HG02623 (cell line): ENCODE measurements around the gene BPGM.

Source experiments
- ATAC-seq: cut with Tn5 transposase; IDR thresholded peaks from one replicate; pipeline ENCODE4 v1.9.1; 2021; ENCODE audit warnings: moderate library complexity; ENCODE audit not compliant: unreplicated experiment

Gene BPGM

GRCh38 chr7:134695321-134695860 is 48.7 kb downstream of the BPGM start:
- ATAC-seq = no peak

DNA sequence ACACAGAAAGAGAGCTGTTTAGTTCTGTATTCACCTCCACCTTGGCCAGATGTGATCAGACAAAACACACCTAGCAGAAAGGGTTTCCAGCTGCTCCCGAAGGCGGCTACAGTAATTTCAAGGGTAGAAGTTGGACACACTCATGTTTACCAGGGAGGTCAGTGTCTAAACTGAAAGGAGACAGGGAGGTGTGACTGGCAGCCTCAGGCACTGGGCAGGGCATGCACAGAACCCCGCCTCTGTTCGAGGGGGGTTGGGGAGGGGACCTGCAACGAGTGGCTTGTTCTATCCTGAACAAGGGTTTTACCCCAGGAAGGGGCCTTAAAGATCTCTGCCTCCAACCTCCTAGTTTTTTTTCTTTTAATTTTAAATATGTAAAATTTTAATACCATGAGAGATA is 49.6 kb downstream of the BPGM start:
- ATAC-seq = no peak

GRCh38 chr7:134697205-134697886 is 50.7 kb downstream of the BPGM start:
- no peak for ATAC-seq

DNA sequence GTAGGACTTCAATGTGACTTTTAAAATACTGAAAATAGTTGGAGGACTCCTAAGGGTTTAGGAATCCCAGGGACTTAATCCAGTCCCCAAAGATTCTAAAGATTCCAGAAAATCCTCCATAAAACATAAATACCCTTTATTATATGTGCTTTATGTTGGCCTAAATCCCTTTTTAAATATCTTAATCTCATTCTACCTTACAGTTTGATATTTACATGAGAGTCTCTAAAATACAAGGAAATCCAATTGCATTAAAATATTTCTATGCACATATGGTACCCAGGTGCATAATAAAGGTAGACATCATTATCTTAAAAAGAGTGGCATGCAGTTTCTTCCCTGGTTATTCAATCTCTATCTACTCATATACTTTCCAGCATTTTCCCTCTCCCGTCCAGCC is 51.8 kb downstream of the BPGM start:
- ATAC-seq = no peak

DNA sequence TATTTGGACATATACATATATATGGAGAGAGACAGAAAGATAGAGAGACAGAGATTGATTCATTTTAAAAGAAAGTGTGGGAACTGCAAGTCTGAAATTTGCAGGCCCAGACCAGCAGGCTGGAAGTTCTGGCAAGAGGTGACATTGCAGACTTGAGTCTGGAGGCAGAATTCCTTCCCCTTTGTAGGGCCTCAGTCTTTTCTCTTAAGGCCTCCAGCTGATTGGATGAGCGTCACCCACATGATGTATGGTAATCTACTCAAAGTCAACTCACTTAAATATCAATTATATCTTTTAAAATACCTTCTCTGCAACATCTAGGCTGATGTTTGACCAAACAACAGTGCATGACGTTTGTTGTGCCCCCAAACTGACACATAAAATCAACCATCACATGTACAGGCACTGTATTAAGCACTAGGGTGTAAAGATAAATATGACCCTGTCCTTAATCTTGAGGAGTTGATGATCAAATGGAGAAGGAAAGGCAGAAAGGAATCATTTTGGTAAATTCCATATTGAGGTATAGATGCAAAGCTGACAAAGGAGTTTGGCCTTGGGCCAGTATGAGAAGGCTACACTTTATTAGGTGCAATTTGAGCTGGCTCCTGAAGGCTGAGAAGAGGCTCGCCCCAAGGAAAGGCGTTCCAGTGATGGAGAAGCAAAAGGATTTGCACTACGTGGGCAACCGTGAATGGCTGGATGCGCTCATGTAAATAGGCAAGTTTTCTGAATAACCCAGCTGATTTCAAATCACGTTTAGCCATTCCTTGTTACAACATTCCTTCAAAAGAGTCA is 52.6 kb downstream of the BPGM start:
- ATAC-seq = no peak

DNA sequence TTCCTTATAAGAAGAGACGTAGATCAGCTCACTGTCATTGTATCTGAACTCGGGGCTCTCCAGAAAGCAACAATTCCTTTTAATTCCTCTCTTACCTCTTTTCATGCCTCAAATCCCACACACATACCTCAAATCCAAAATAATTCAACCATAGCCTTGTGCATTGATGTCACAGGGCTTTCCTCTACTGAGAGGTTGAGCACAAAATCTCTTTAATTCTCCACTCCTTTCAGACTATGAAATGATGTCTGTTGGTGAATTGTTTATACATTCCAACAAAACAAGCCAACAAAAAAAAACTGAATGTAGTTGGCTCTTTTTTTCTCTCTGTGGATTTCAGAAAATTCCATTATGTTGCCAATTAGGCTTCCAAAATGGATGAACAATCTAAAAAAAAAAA is 53.2 kb downstream of the BPGM start:
- ATAC-seq = no peak

GRCh38 chr7:134701272-134701671 is 54.6 kb downstream of the BPGM start:
- ATAC-seq = no peak

- ATAC-seq = no peak
Observed at GRCh38 chr7:134702366-134703240, 56.0 kb downstream of the BPGM start.

GRCh38 chr7:134703241-134703594 is 56.6 kb downstream of the BPGM start:
- ATAC-seq = no peak

DNA sequence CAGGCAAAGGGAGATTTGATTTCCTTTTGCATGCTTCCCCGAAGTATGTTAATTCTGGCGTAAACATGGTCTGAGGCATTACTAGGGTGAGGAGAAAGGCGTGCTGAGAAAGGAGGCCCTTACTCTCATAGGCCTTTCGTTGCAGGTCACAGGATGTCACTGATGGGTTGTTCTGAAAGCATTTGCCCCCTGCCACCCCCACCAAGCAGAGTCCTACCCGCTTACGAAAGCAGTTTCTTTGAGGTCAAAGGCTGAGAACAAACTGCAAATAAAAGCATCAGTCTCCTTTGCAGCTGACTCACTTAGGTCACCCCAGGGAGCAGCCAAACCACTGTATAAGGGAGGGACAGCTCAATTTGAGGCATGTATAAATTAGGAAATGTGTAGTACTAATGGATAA is 57.1 kb downstream of the BPGM start:
- ATAC-seq = no peak

DNA sequence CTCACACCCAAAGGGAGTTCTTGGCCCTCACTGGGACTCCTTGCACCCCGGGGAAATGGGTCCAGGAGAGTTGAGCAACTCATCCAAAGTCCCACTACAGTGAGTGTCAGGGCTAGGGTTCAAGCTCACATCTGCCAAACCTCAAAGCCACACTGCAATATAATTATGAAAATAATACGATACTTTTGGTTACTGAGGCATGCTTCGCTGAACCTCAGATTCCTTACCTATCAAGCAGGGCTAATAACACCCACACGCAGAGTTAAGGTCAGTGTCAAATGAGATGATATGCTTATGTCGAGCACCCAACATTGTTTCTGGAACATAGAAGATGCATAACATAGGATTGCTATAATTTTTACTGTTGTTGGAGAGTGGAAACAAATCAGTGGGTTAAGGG is 58.2 kb downstream of the BPGM start:
- no peak for ATAC-seq

GRCh38 chr7:134705716-134706115 is 59.1 kb downstream of the BPGM start:
- ATAC-seq = no peak

DNA sequence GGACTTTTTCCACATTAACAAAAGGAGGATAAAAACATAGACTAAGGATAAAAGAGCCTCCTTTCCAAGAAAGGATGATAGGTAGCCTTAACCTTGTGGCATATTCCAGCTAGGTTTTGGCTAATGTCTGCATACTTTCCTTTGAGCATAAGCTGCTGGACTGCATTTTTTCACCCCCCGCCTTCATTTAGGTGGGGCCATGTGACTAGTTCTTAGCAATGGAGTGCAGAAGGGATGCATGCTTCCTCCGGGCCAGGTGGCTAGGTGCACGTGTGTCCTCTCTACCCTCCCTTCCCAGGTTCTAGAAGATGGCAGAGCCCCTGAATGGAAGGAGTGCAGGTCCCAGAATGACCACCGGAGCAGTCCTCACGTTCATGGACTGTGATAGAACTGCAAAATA is 59.8 kb downstream of the BPGM start:
- no peak for ATAC-seq

GRCh38 chr7:134707663-134708378 is 61.2 kb downstream of the BPGM start:
- ATAC-seq = no peak

GRCh38 chr7:134708692-134709091 is 62.0 kb downstream of the BPGM start:
- no peak for ATAC-seq

DNA sequence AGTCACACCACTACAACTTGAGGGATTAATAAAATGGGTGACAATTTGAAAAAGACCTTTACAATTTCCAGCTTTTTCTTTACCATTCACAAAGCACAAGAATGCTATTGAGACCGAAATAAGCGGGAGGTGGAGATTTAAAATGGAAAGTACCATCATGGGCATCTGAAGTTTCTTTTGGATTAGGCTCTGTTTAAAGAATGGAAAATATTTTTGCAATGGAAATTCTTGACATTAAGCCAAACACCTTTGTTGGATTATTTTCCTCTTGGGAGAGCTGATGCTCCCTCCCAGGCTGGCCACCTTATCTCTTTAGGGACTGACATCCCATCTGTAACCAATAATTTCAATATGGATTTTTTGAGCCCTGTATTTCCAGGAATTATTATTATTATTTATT is 62.5 kb downstream of the BPGM start:
- no peak for ATAC-seq

GRCh38 chr7:134710511-134710853 is 63.8 kb downstream of the BPGM start:
- no peak for ATAC-seq

GRCh38 chr7:134710854-134711624 is 64.4 kb downstream of the BPGM start:
- no peak for ATAC-seq

DNA sequence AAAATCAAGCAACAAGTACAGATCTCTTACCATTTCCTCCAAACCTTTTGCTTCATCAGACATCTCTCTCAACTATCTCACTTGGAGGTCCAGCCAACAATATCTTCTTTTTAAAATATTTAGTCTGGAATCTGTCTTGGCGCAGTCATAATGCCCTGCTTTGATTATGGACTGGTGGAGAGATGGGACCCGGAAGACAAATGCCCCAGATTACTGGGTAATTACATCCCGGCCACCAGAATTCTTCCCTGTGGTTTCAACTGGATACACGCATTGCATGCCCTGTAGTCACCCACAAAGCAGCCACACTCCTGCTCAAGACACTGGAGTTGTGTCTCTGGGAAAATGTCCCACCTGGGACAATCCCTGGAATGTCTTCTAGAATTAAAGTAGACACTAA is 65.5 kb downstream of the BPGM start:
- ATAC-seq = no peak
